LNCaP clone FGC (cell line): ENCODE results near the gene MAPK11.

Experiments used
- DNase-seq: peaks from one replicate; pipeline ENCODE4 v3.0.0-alpha.2; 2011; ENCODE audit warnings: low read depth
- H3K4me3 ChIP-seq: 2 replicates; pipeline ENCODE4 v1.5.1; 2011; ENCODE audit warnings: mild to moderate bottlenecking, low read depth, low read length, control low read depth
- CTCF ChIP-seq: IDR thresholded peaks from 2 replicates; pipeline ENCODE4 v1.5.1; 2012; ENCODE audit warnings: mild to moderate bottlenecking; ENCODE audit not compliant: control insufficient read depth, insufficient read depth; ENCODE audit errors: extremely low read depth

MAPK11 gene

GRCh38 chr22:50286701-50287318 is 16.6 kb upstream of the MAPK11 start:
- no peak for DNase-seq
- no peak for TF ChIP-seq CTCF
- no peak overlapping the region for H3K4me3 ChIP-seq

GRCh38 chr22:50286275-50286674 is 16.1 kb upstream of the MAPK11 start:
- DNase-seq, result no peak
- no peak for TF ChIP-seq CTCF
- no peak overlapping the region for H3K4me3 ChIP-seq

- no peak for DNase-seq
- no peak overlapping the region for H3K4me3 ChIP-seq
- TF ChIP-seq CTCF, result no peak
Observed at GRCh38 chr22:50285568-50286229, 15.5 kb upstream of the MAPK11 start.

GRCh38 chr22:50284479-50284878 is 14.3 kb upstream of the MAPK11 start:
- TF ChIP-seq CTCF, result no peak
- no peak for DNase-seq
- no peak overlapping the region for H3K4me3 ChIP-seq

GRCh38 chr22:50283821-50284220 is 13.6 kb upstream of the MAPK11 start:
- TF ChIP-seq CTCF, result no peak
- H3K4me3 ChIP-seq, result no peak overlapping the region
- no peak for DNase-seq

- no peak for DNase-seq
- no peak for TF ChIP-seq CTCF
- H3K4me3 ChIP-seq, result no peak overlapping the region
Observed at GRCh38 chr22:50282361-50283155, 12.4 kb upstream of the MAPK11 start.
